Coronary artery (tissue), 2 donors: ENCODE measurements around the gene PREX1.

ENCODE experiments used
- DNase-seq: peaks from one replicate; pipeline ENCODE4 v3.0.0-alpha.2; 2017; ENCODE audit warnings: low spot score
- H3K27ac ChIP-seq, 2 donors: fragments of 200-600 bp; sonication (generic); one replicate each; pipeline ENCODE4 v1.5.1; 2016 to 2019
- H3K4me3 ChIP-seq: fragments of 200-600 bp; sonication (generic); 2 replicates; pipeline ENCODE4 v1.5.1; 2016; ENCODE audit warnings: mild to moderate bottlenecking, moderate library complexity
- CTCF ChIP-seq: fragments of 200-600 bp; sonication (generic); IDR thresholded peaks from one replicate; pipeline ENCODE4 v1.5.1; 2019; ENCODE audit warnings: antibody characterized with exemption

PREX1 gene

GRCh38 chr20:48743807-48744206 lies 84.0 kb downstream of the PREX1 start:
- TF ChIP-seq CTCF: no peak
- DNase-seq: no peak
- Histone ChIP-seq H3K27ac (no peak overlapping the region), H3K4me3 (no peak overlapping the region)

- Histone ChIP-seq H3K4me3 (no peak overlapping the region), H3K27ac (no peak overlapping the region)
- DNase-seq: no peak
- TF ChIP-seq CTCF: no peak
These were observed 84.7 kb downstream of the PREX1 start for GRCh38 chr20:48742912-48743680.

- no peak overlapping the region for H3K27ac ChIP-seq
- no peak overlapping the region for H3K4me3 ChIP-seq
- DNase-seq: no peak
- no peak for TF ChIP-seq CTCF
These were observed 85.6 kb downstream of the PREX1 start for GRCh38 chr20:48742233-48742632.

- TF ChIP-seq CTCF: no peak
- no peak for DNase-seq
- H3K4me3 ChIP-seq: no peak overlapping the region
- no peak overlapping the region for H3K27ac ChIP-seq
These were observed 86.1 kb downstream of the PREX1 start for GRCh38 chr20:48741669-48742068.

- no peak for DNase-seq
- H3K27ac ChIP-seq: no peak overlapping the region
- no peak overlapping the region for H3K4me3 ChIP-seq
- no peak for TF ChIP-seq CTCF
These were observed 87.1 kb downstream of the PREX1 start for GRCh38 chr20:48740712-48741111.

- no peak overlapping the region for H3K4me3 ChIP-seq
- TF ChIP-seq CTCF: no peak
- no peak for DNase-seq
- no peak overlapping the region for H3K27ac ChIP-seq
These were observed 87.5 kb downstream of the PREX1 start for GRCh38 chr20:48740292-48740649.
